NCI-H1694 treated with DMSO at 0.1 percent for 48 hours (cell line): ENCODE results near the gene SPHK1.
A peak's percentile ranks its signal among the peaks of the same experiment; 100 is the strongest.

Experiments used
- DNase-seq: peaks from one replicate; lab custom pipeline; 2025; lab: John Stamatoyannopoulos, UW

Gene SPHK1

GRCh38 chr17:76363107-76363842 lies 21.1 kb upstream of the SPHK1 start:
- no peak for DNase-seq

GRCh38 chr17:76365256-76365903 lies 19.0 kb upstream of the SPHK1 start:
- DNase-seq = no peak

GRCh38 chr17:76366247-76366646 lies 18.2 kb upstream of the SPHK1 start:
- DNase-seq = no peak

- no peak for DNase-seq
Measured at GRCh38 chr17:76367642-76368041, 16.8 kb upstream of the SPHK1 start.

- no peak for DNase-seq
Measured at GRCh38 chr17:76368545-76368944, 15.9 kb upstream of the SPHK1 start.

- no peak for DNase-seq
Measured at GRCh38 chr17:76369379-76369778, 15.0 kb upstream of the SPHK1 start.

GRCh38 chr17:76369804-76370203 lies 14.6 kb upstream of the SPHK1 start:
- DNase-seq = no peak

GRCh38 chr17:76370261-76370993 lies 14.0 kb upstream of the SPHK1 start:
- no peak for DNase-seq

- no peak for DNase-seq
Measured at GRCh38 chr17:76371656-76372628, 12.5 kb upstream of the SPHK1 start.

GRCh38 chr17:76376318-76377133 lies 7.9 kb upstream of the SPHK1 start:
- no peak for DNase-seq

- no peak for DNase-seq
Measured at GRCh38 chr17:76378548-76379274, 5.7 kb upstream of the SPHK1 start.

GRCh38 chr17:76379275-76379641 lies 5.2 kb upstream of the SPHK1 start:
- DNase-seq = no peak

GRCh38 chr17:76379646-76380376 lies 4.6 kb upstream of the SPHK1 start:
- no peak for DNase-seq

GRCh38 chr17:76381633-76382350 lies 2.6 kb upstream of the SPHK1 start:
- no peak for DNase-seq

- no peak for DNase-seq
Measured at GRCh38 chr17:76382351-76382802, 2.0 kb upstream of the SPHK1 start.

GRCh38 chr17:76382803-76383545 lies 1.4 kb upstream of the SPHK1 start:
- no peak for DNase-seq

GRCh38 chr17:76383546-76384221 lies 725 bp upstream of the SPHK1 start:
- DNase-seq = peak; percentile 13
